OCI-LY7 (cell line): ENCODE data around the gene CDKAL1. TPM values are rescaled to one million over a fixed set of nuclear protein-coding genes. Genes with fewer than 3 reads are reported as not detected.

ENCODE experiments used
- BruUV-seq: library from RNA; stranded (reverse); fragments of 400-500 nt; replicated peaks from 2 replicates; lab custom pipeline; 2021; lab: Mats Ljungman, UMichigan
- CTCF ChIA-PET: fragments of 300-600 bp; sonication (Branson Sonifier 250); formaldehyde crosslinking; loops from one replicate; lab custom pipeline; 2022; ENCODE audit warnings: antibody characterized with exemption; ENCODE audit not compliant: unreplicated experiment; lab: Charles Lee
- POLR2A ChIA-PET: fragments of 300-600 bp; sonication (Branson Sonifier 250); formaldehyde crosslinking; loops from one replicate; lab custom pipeline; 2022; ENCODE audit warnings: antibody characterized with exemption; lab: Charles Lee
- DNase-seq: peaks from one replicate; pipeline ENCODE4 v3.0.0-alpha.2; 2015; ENCODE audit warnings: low spot score
- H2AFZ ChIP-seq: fragments of 200-600 bp; sonication (generic), shearing (Covaris generic); 2 replicates; pipeline ENCODE4 v1.6.1; 2014; ENCODE audit warnings: mild to moderate bottlenecking, antibody characterized with exemption, low read length, moderate library complexity
- H3K27ac ChIP-seq: fragments of 200-600 bp; sonication (generic); 2 replicates; pipeline ENCODE4 v1.5.1; 2014; ENCODE audit warnings: mixed run types, low read depth, mild to moderate bottlenecking, moderate library complexity, low read length, inconsistent platforms; ENCODE audit not compliant: poor library complexity, severe bottlenecking
- H3K36me3 ChIP-seq: fragments of 200-600 bp; sonication (generic); 2 replicates; pipeline ENCODE4 v1.6.1; 2014; ENCODE audit warnings: mild to moderate bottlenecking, antibody characterized with exemption, low read length, moderate library complexity, mixed read lengths; ENCODE audit not compliant: insufficient read depth
- H3K4me1 ChIP-seq: fragments of 200-600 bp; sonication (generic); 2 replicates; pipeline ENCODE4 v1.5.1; 2014; ENCODE audit warnings: mild to moderate bottlenecking, low read length; ENCODE audit not compliant: insufficient read depth, poor library complexity, severe bottlenecking
- H3K4me2 ChIP-seq: fragments of 200-600 bp; sonication (generic); 2 replicates; pipeline ENCODE4 v1.6.1; 2014; ENCODE audit warnings: mild to moderate bottlenecking, low read length
- H3K4me3 ChIP-seq: fragments of 200-600 bp; sonication (generic); 2 replicates; pipeline ENCODE4 v1.5.1; 2014; ENCODE audit warnings: mild to moderate bottlenecking, low read depth, low read length; ENCODE audit not compliant: poor library complexity, severe bottlenecking
- H3K79me2 ChIP-seq: fragments of 200-600 bp; sonication (generic); 2 replicates; pipeline ENCODE4 v1.6.1; 2016; ENCODE audit warnings: low read depth, mild to moderate bottlenecking, low read length, moderate library complexity, mixed read lengths; ENCODE audit not compliant: insufficient read depth
- H3K9me2 ChIP-seq: fragments of 200-600 bp; sonication (generic); 2 replicates; pipeline ENCODE4 v1.6.1; 2016; ENCODE audit warnings: mild to moderate bottlenecking, low read length, mixed read lengths; ENCODE audit not compliant: insufficient read depth
- H3K9me3 ChIP-seq: fragments of 200-600 bp; sonication (generic); 2 replicates; pipeline ENCODE4 v1.6.1; 2014; ENCODE audit warnings: mild to moderate bottlenecking, mixed run types, low read length, mixed read lengths
- H4K20me1 ChIP-seq: fragments of 200-600 bp; sonication (generic); 2 replicates; pipeline ENCODE4 v1.6.1; 2014; ENCODE audit warnings: mild to moderate bottlenecking, antibody characterized with exemption, low read length, moderate library complexity, mixed read lengths; ENCODE audit not compliant: insufficient read depth
- CTCF ChIP-seq: fragments of 200-600 bp; sonication (generic); conservative IDR thresholded peaks from 2 replicates; pipeline ENCODE4 v1.5.1; 2014; ENCODE audit warnings: mild to moderate bottlenecking, antibody characterized with exemption, low read length, moderate library complexity, mixed read lengths
- EZH2phosphoT487 ChIP-seq: fragments of 200-600 bp; sonication (generic); IDR thresholded peaks from 2 replicates; pipeline ENCODE4 v1.6.1; 2018; ENCODE audit warnings: low read depth, borderline replicate concordance, mild to moderate bottlenecking, mixed run types, antibody characterized with exemption, low read length, moderate library complexity, mixed read lengths
- intact Hi-C: fragments of 100-400 bp; cut with micrococcal nuclease; formaldehyde crosslinking; loops from one replicate; pipeline ENCODE4 v1.10.0; 2022; ENCODE audit not compliant: unreplicated experiment
- total RNA-seq, 2 experiments: library from RNA; depleted of rRNA in 1 of 2; stranded (reverse); fragments of >200 nt in 1 of 2; shearing (Covaris generic) in 1 of 2; gene quantifications; 2 replicates each; pipeline ENCODE4 v1.2.3, GENCODE V29; 2014 to 2022

CDKAL1 gene
- total RNA-seq, 2 experiments from 2014 or later, result 19.9 to 21.1 TPM

GRCh38 chr6:20918868-20919267 lies 384.6 kb downstream of the CDKAL1 start:
- Histone ChIP-seq H3K27ac (no peak overlapping the region), H3K4me2 (no peak overlapping the region), H4K20me1 (no peaks in the 10 kb centered on the region), H3K9me3 (peaks cover 13% of the 10 kb centered on the region), H3K79me2 (no peaks in the 10 kb centered on the region), H3K36me3 (no peaks in the 10 kb centered on the region), H3K4me1 (no peaks in the 10 kb centered on the region), H2AFZ (no peak overlapping the region), H3K9me2 (no peaks in the 10 kb centered on the region), H3K4me3 (no peak overlapping the region)
- ChIA-PET CTCF (no interaction called here), POLR2A (no interaction called here)
- no peak for TF ChIP-seq EZH2phosphoT487
- no peak for TF ChIP-seq CTCF
- intact Hi-C loops, result no loop called here
- BruUV-seq, result no TSS peak
- no peak for DNase-seq

GRCh38 chr6:20919677-20920385 lies 385.6 kb downstream of the CDKAL1 start:
- H3K79me2 ChIP-seq, result no peaks in the 10 kb centered on the region
- no peak overlapping the region for H3K27ac ChIP-seq
- POLR2A ChIA-PET, result no interaction called here
- no peak overlapping the region for H3K4me2 ChIP-seq
- CTCF ChIA-PET, result no interaction called here
- H4K20me1 ChIP-seq, result no peaks in the 10 kb centered on the region
- BruUV-seq, result no TSS peak
- no peak for DNase-seq
- H3K4me3 ChIP-seq, result no peak overlapping the region
- TF ChIP-seq EZH2phosphoT487 (no peak), CTCF (no peak)
- no peaks in the 10 kb centered on the region for H3K4me1 ChIP-seq
- intact Hi-C loops, result no loop called here
- no peaks in the 10 kb centered on the region for H3K36me3 ChIP-seq
- H3K9me2 ChIP-seq, result no peaks in the 10 kb centered on the region
- peaks cover 9% of the 10 kb centered on the region for H3K9me3 ChIP-seq
- no peak overlapping the region for H2AFZ ChIP-seq

- no TSS peak for BruUV-seq
- no peaks in the 10 kb centered on the region for H3K79me2 ChIP-seq
- H3K4me3 ChIP-seq, result no peak overlapping the region
- no peaks in the 10 kb centered on the region for H3K36me3 ChIP-seq
- no peak overlapping the region for H3K27ac ChIP-seq
- TF ChIP-seq EZH2phosphoT487 (no peak), CTCF (no peak)
- H3K9me3 ChIP-seq, result no peaks in the 10 kb centered on the region
- ChIA-PET CTCF (no interaction called here), POLR2A (no interaction called here)
- intact Hi-C loops, result no loop called here
- no peak for DNase-seq
- no peak overlapping the region for H3K4me2 ChIP-seq
- H2AFZ ChIP-seq, result no peak overlapping the region
- H4K20me1 ChIP-seq, result no peaks in the 10 kb centered on the region
- H3K4me1 ChIP-seq, result no peaks in the 10 kb centered on the region
- no peaks in the 10 kb centered on the region for H3K9me2 ChIP-seq
These were observed 387.3 kb downstream of the CDKAL1 start for GRCh38 chr6:20921578-20921977.
